Lung (tissue), 16 donors: ENCODE results near the gene OR3A2. TPM values are rescaled to one million over a fixed set of nuclear protein-coding genes. Genes with fewer than 3 reads are reported as not detected.
"Not testable (repeated sequence)": the region's sequence is repeated elsewhere in the genome, so short reads cannot be mapped to it uniquely, and the experiment has no call there.

Source experiments
- ATAC-seq: fragments of 200-7000 bp; cut with Tn5 transposase; one replicate; pipeline ENCODE4 v1.9.1; 2020; ENCODE audit warnings: moderate number of reproducible peaks; ENCODE audit not compliant: insufficient read depth, low FRiP score
- DNase-seq, 3 donors: peaks; one replicate each; pipeline ENCODE4 v3.0.0-alpha.2; 2013 to 2017
- H3K27ac ChIP-seq, 2 donors: one replicate each; pipeline ENCODE4 v1.5.1; 2013; ENCODE audit warnings: mild to moderate bottlenecking in 2 of 2, moderate library complexity in 2 of 2, control low read depth in 1 of 2, inconsistent platforms in 1 of 2, low read depth in 1 of 2, low read length in 1 of 2
- H3K27me3 ChIP-seq, 3 donors: one replicate each; pipeline ENCODE4 v1.5.1; 2013; ENCODE audit warnings: low read length in 2 of 3; ENCODE audit not compliant: control insufficient read depth in 3 of 3, insufficient read depth in 3 of 3
- H3K36me3 ChIP-seq, 4 donors: one replicate each; pipeline ENCODE4 v1.5.1; 2013; ENCODE audit warnings: low read length in 4 of 4, mild to moderate bottlenecking in 1 of 4, moderate library complexity in 1 of 4; ENCODE audit not compliant: control insufficient read depth in 4 of 4, insufficient read depth in 4 of 4
- H3K4me1 ChIP-seq, 5 donors: one replicate each; pipeline ENCODE4 v1.5.1; 2013; ENCODE audit warnings: low read length in 5 of 5, mild to moderate bottlenecking in 2 of 5, moderate library complexity in 1 of 5; ENCODE audit not compliant: control insufficient read depth in 5 of 5, insufficient read depth in 5 of 5
- H3K4me3 ChIP-seq: one replicate; pipeline ENCODE4 v1.5.1; 2013; ENCODE audit warnings: mild to moderate bottlenecking, control low read depth, moderate library complexity
- H3K9ac ChIP-seq, 2 donors: one replicate each; pipeline ENCODE4 v1.5.1; 2013; ENCODE audit warnings: low read length in 2 of 2, control low read depth in 1 of 2; ENCODE audit not compliant: insufficient read depth in 1 of 2
- H3K9me3 ChIP-seq, 4 donors: one replicate each; pipeline ENCODE4 v1.5.1; 2013; ENCODE audit warnings: low read length in 3 of 4, mild to moderate bottlenecking in 1 of 4, moderate library complexity in 1 of 4; ENCODE audit not compliant: control insufficient read depth in 4 of 4, insufficient read depth in 3 of 4
- WGBS, 2 donors: extraction: QIAGEN DNeasy Blood & Tissue Kit; methylation state at CpG; one replicate each; pipeline ENCODE4 v1.1.7; 2013; 5-methylcytosine and 5-hydroxymethylcytosine counted together
- long read RNA-seq, 5 donors: transcript quantifications; one replicate each; lab custom pipeline, GENCODE V29; 2026
- polyA plus RNA-seq, 2 donors: library from polyadenylated mRNA; stranded (reverse); fragments of 200-250 nt; gene quantifications; one replicate each; pipeline ENCODE4 v1.2.1, GENCODE V29; 2013
- total RNA-seq, 2 donors: library from RNA; depleted of rRNA in 1 of 2; stranded (reverse); fragments of >200 nt in 1 of 2; gene quantifications; one replicate each; pipeline ENCODE4 v1.2.1, GENCODE V29; 2014 to 2021
- TF ChIP-seq, protein P1 (sequence below): IDR thresholded peaks from 2 replicates; pipeline ENCODE4 v1.5.1; 2012; ENCODE audit warnings: mild to moderate bottlenecking; ENCODE audit errors: control extremely low read depth, extremely low read depth
- donor health status: control.
- donor health status: control.
- donor health status: Bipolar disorder and iron deficiency.
- donor health status: healthy.
- donor health status: DM: yes; HTN: yes; CAD: no.

The OR3A2 gene
- total RNA-seq = under 1 TPM in 1 of 2 donors, not detected in 1; 0.37 TPM
- polyA plus RNA-seq = under 1 TPM in 1 of 2 donors, not detected in 1; 0.10 TPM
- long read RNA-seq, donor 1 = 0 reads
- long read RNA-seq, donor 2 = 0 reads
- long read RNA-seq, donor 3 = 0 reads
- long read RNA-seq, donor 4 = 0 reads
- long read RNA-seq, donor 5 = 0 reads

- Histone ChIP-seq H3K27me3 (peaks cover 4 to 24% (median 11%) of the 10 kb centered on the region in 3 donors), H3K36me3 (no peaks in the 10 kb centered on the region), H3K4me3 (no peak within 1 kb of the TSS), H3K9me3 (peaks cover 0 to 10% (median 0%) of the 10 kb centered on the region in 4 donors), H3K27ac (no peak within 1 kb of the TSS), H3K4me1 (peaks cover 0 to 2% (median 0%) of the 10 kb centered on the region in 5 donors), H3K9ac (no peak within 1 kb of the TSS)
- 26 to 33% methylated on average over 87 to 92 of the region's 92 CpGs for WGBS, 2 donors
- no peak for DNase-seq
- TF ChIP-seq, protein P1, sequence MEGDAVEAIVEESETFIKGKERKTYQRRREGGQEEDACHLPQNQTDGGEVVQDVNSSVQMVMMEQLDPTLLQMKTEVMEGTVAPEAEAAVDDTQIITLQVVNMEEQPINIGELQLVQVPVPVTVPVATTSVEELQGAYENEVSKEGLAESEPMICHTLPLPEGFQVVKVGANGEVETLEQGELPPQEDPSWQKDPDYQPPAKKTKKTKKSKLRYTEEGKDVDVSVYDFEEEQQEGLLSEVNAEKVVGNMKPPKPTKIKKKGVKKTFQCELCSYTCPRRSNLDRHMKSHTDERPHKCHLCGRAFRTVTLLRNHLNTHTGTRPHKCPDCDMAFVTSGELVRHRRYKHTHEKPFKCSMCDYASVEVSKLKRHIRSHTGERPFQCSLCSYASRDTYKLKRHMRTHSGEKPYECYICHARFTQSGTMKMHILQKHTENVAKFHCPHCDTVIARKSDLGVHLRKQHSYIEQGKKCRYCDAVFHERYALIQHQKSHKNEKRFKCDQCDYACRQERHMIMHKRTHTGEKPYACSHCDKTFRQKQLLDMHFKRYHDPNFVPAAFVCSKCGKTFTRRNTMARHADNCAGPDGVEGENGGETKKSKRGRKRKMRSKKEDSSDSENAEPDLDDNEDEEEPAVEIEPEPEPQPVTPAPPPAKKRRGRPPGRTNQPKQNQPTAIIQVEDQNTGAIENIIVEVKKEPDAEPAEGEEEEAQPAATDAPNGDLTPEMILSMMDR = no peak
- ATAC-seq = no peak
These were observed at the start of gene OR3A2 for GRCh38 chr17:3385869-3386816. Gene OR3A2, minus strand, starts transcription at chr17:3386308.

DNA sequence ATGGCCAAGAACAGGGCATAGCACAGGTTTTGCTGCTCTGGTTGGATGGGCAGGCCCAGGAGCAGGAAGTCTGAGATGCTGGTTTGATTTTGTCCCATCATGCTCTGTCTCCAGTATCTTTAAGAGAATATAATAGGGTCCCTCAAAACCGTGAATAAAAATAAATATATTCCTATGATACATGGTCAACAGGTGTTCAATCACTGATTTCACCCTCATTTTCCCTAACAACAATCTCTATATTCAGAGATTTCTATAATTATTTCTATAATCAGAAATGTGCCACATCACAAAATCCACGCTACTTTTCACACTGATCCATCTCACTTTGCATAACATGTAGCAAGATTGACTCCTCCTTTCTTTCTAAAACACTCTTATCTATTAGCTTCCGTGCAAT, 47.6 kb upstream of the OR3A2 start, which contains the start of gene OR1E2:
TSS of gene OR1E2 (minus strand) at position 101 of the 400 bp plus-strand sequence. CDS start at position 101, 0 bp downstream.
- no peak for ATAC-seq
- 74 to 79% methylated on average over 3 of the region's 3 CpGs for WGBS, 2 donors
- TF ChIP-seq, protein P1 = no peak
- Histone ChIP-seq H3K36me3 (no peaks in the 10 kb centered on the region), H3K4me1 (no peaks in the 10 kb centered on the region), H3K9me3 (no peaks in the 10 kb centered on the region), H3K27ac (no peak within 1 kb of the TSS), H3K4me3 (no peak within 1 kb of the TSS), H3K27me3 (no peaks in the 10 kb centered on the region), H3K9ac (no peak within 1 kb of the TSS)
- no peak for DNase-seq

- H3K4me1 ChIP-seq, H3K9ac ChIP-seq, ATAC-seq, H3K36me3 ChIP-seq, H3K27me3 ChIP-seq, H3K4me3 ChIP-seq, H3K27ac ChIP-seq, H3K9me3 ChIP-seq: not testable (repeated sequence)
- 17 to 31% methylated on average over 7 of the region's 7 CpGs for WGBS, 2 donors
- DNase-seq = peak in 1 of 3 donors; percentile 26
These were observed 47.1 kb upstream of the OR3A2 start for GRCh38 chr17:3433215-3433614.

DNA sequence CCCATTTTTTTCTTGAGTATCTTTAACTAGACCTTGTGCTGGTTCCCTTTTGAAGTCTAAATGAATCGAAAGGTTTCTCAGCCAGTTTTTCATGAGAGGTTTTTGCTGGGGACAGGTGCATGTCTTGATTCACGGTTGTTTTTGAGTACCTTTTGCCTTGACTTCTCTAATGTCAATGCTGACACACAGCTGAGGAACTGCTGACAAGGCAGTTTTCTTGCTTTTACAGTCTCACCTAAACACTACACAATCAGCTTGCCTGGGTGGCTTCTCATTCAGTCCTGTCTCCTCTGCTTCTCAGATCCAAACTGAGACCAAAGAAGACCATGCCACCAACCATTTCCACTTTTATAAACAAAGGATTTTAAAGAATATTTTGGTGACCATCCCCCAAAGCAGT, 32.1 kb upstream of the OR3A2 start:
- WGBS, 2 donors = 55 to 90% methylated on average over 2 of the region's 2 CpGs
- Histone ChIP-seq H3K4me1 (no peaks in the 10 kb centered on the region), H3K36me3 (no peaks in the 10 kb centered on the region), H3K27ac (no peak overlapping the region), H3K9ac (no peak overlapping the region), H3K27me3 (no peaks in the 10 kb centered on the region), H3K9me3 (no peaks in the 10 kb centered on the region), H3K4me3 (no peak overlapping the region)
- no peak for DNase-seq
- TF ChIP-seq, protein P1 = no peak
- no peak for ATAC-seq
